Sigmoid colon (tissue), 4 donors: ENCODE data around the gene GREB1.

Source experiments
- EP300 ChIP-seq, 4 donors: sonication (generic); formaldehyde crosslinking; IDR thresholded peaks; one replicate each; pipeline ENCODE4 v1.6.1; 2017; ENCODE audit warnings: antibody characterized with exemption in 4 of 4
- POLR2A ChIP-seq, 2 donors: fragments of 450-650 bp; IDR thresholded peaks; one replicate each; pipeline ENCODE4 v1.6.1; 2016; ENCODE audit warnings: antibody characterized with exemption in 2 of 2, mild to moderate bottlenecking in 2 of 2, moderate library complexity in 2 of 2
- POLR2AphosphoS5 ChIP-seq, 4 donors: sonication (generic); formaldehyde crosslinking; IDR thresholded peaks; one replicate each; pipeline ENCODE4 v1.6.1; 2017; ENCODE audit warnings: antibody characterized with exemption in 4 of 4
- TF ChIP-seq, protein P1 (sequence below), 4 experiments: fragments of 450-650 bp in 3 of 4; fragments of 200-600 bp in 1 of 4; IDR thresholded peaks; one replicate each; pipeline ENCODE4 v1.5.1; 2016 to 2019; ENCODE audit warnings: antibody characterized with exemption in 4 of 4, mild to moderate bottlenecking in 3 of 4, moderate library complexity in 2 of 4

DNA sequence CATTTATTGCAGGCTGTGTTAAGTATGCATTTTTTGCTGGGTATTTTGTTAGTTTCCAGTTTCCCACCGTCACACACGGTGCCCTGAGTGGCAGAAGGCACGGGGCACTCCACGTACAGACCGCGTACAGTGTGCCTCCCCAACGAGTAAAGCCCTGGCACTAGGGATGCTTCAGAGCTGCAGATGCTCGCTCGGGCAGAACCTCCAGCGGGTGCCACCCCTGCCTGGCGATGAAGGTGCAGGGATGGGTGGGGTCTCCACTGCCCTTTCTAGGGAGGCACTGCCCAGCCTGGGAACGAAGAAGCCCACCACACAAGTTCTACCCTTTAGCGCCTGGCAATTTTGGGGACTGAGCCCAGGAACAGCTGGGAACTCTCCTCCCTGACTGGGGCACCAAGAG is 4.1 kb downstream of the GREB1 start:
- TF ChIP-seq, protein P1, sequence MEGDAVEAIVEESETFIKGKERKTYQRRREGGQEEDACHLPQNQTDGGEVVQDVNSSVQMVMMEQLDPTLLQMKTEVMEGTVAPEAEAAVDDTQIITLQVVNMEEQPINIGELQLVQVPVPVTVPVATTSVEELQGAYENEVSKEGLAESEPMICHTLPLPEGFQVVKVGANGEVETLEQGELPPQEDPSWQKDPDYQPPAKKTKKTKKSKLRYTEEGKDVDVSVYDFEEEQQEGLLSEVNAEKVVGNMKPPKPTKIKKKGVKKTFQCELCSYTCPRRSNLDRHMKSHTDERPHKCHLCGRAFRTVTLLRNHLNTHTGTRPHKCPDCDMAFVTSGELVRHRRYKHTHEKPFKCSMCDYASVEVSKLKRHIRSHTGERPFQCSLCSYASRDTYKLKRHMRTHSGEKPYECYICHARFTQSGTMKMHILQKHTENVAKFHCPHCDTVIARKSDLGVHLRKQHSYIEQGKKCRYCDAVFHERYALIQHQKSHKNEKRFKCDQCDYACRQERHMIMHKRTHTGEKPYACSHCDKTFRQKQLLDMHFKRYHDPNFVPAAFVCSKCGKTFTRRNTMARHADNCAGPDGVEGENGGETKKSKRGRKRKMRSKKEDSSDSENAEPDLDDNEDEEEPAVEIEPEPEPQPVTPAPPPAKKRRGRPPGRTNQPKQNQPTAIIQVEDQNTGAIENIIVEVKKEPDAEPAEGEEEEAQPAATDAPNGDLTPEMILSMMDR (IDR thresholded peaks at IDR 0.05) = no peak
- no peak for TF ChIP-seq POLR2A (IDR thresholded peaks at IDR 0.05)
- no peak for TF ChIP-seq EP300 (IDR thresholded peaks at IDR 0.05)
- no peak for TF ChIP-seq POLR2AphosphoS5 (IDR thresholded peaks at IDR 0.05)
